GM18499 (cell line): ENCODE results near the gene DUSP14.

Source experiments
- ATAC-seq: cut with Tn5 transposase; IDR thresholded peaks from one replicate; pipeline ENCODE4 v1.9.1; 2021; ENCODE audit warnings: moderate number of reproducible peaks; ENCODE audit not compliant: insufficient read depth, unreplicated experiment

Gene DUSP14

GRCh38 chr17:37547986-37548385 is 58.3 kb downstream of the DUSP14 start:
- no peak for ATAC-seq

GRCh38 chr17:37551788-37552187 is 62.1 kb downstream of the DUSP14 start:
- ATAC-seq, result no peak

- no peak for ATAC-seq
These were observed 63.8 kb downstream of the DUSP14 start for GRCh38 chr17:37553401-37553966.

GRCh38 chr17:37555386-37555785 is 65.7 kb downstream of the DUSP14 start:
- ATAC-seq, result no peak

GRCh38 chr17:37557482-37557881 is 67.8 kb downstream of the DUSP14 start:
- ATAC-seq, result no peak

DNA sequence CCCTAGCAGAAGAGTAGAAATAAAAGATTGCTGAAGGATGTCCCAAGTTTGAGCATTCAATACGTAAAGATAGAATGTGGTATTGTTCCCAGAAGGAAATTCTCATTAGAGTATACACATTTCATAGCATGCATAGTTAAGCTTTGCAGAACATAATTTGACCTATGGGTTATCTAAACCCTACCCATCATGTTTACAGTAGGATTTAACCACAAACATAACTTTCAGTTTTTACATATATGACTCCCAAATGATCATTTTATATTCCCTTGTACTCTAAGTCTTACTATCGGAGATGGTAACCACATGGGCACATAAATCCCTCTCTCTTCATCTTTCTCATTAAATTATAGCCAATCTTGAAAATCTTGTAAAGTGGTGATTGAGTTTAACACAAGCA is 68.6 kb downstream of the DUSP14 start:
- ATAC-seq, result no peak

GRCh38 chr17:37562016-37562745 is 72.5 kb downstream of the DUSP14 start:
- ATAC-seq, result no peak
